ENCODE results near the gene RAB17.

The RAB17 gene

DNA sequence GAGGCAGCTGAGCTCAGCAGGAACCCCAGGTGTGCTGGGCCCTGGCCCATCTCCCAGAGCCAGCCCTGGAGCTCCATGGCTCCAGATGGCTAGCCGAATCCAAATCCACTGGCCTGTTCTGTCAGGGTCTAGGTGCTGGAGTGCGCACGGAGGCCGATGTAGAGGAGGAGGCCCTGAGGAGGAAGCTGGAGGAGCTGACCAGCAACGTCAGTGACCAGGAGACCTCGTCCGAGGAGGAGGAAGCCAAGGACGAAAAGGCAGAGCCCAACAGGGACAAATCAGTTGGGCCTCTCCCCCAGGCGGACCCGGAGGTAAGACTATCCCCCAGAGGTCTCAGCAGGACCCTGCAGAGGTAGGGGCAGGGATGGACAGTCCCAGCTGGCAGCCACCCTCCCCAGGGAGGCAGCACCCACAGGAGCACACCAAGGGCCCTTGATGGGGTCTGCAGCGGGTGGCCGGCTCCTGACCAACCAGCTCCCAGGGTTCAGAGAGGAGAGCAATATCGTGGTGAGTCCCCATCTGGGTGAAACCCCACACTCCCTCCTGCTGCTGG is 50.2 kb downstream of the RAB17 start:
- H3K4me3 ChIP-seq (ENCODE audit: low read depth, low read length), result no peak overlapping the region

GRCh38 chr2:237539681-237540080 is 50.9 kb downstream of the RAB17 start:
- no peak overlapping the region for H3K4me3 ChIP-seq (ENCODE audit: low read depth, low read length)

GRCh38 chr2:237538901-237539300 is 51.6 kb downstream of the RAB17 start:
- H3K4me3 ChIP-seq (ENCODE audit: low read depth, low read length), result no peak overlapping the region

DNA sequence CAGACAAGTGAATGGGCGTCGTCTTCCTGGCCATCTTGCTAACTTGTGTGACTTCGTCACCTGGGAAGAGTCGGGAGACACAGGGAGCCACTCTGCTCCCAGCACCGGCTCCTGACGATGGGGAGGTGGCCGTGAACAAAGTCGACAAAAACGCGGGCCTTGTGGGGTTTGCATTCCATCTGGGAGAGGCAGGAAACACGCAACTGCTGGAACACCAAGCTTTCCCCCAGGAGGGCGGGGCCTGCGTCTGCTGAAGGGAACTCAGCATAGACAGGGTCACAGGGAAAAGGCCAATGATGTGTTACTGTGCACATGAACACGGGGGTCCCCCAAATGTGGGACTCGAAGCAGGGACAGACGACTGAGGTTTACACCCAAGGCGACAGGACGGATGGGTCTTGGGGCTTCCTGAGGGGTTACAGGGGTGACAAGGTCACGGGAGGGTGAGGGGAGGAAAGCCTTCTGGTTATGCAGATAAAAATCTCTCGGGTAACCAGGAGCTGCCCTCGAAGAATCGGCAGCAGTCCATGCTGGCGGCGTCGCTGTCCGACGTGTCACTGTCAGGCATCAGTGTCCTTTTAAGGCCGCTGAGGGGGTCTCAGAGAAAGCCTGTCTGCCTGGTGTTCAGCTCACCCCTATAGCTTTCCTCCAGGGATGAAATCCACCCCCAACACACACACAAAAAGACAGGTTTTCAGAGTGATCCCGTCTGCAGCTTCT is 52.4 kb downstream of the RAB17 start:
- H3K4me3 ChIP-seq (ENCODE audit: low read depth, low read length), result no peak overlapping the region

- no peak overlapping the region for H3K4me3 ChIP-seq (ENCODE audit: low read depth, low read length)
Observed at GRCh38 chr2:237536617-237537016, 53.9 kb downstream of the RAB17 start.

GRCh38 chr2:237536083-237536415 is 54.5 kb downstream of the RAB17 start:
- no peak overlapping the region for H3K4me3 ChIP-seq (ENCODE audit: low read depth, low read length)

GRCh38 chr2:237535385-237536082 is 55.0 kb downstream of the RAB17 start:
- H3K4me3 ChIP-seq (ENCODE audit: low read depth, low read length), result no peak overlapping the region

GRCh38 chr2:237534380-237534779 is 56.2 kb downstream of the RAB17 start:
- H3K4me3 ChIP-seq (ENCODE audit: low read depth, low read length), result no peak overlapping the region

GRCh38 chr2:237533668-237534161 is 56.8 kb downstream of the RAB17 start:
- no peak overlapping the region for H3K4me3 ChIP-seq (ENCODE audit: low read depth, low read length)

DNA sequence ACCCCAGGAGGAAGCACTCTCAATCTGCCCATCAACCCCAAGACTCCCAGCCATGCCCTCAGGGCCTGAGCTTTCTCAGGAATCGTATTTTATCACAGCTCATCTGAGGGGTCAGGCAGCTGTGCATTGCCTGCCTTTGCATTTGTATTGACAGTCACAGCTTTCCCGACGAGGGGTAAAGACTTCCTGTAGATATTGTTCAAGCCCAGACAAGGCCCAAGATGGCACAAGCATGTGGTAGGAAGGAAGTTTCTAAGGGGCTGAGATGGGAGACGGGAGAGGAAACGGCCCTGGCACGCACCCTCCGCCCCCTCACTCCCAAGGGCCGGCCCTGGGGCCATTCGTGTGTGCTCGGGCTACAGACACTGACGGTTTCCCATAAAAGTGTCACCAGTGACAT is 58.4 kb downstream of the RAB17 start:
- H3K4me3 ChIP-seq (ENCODE audit: low read depth, low read length), result no peak overlapping the region

GRCh38 chr2:237530472-237531433 is 59.8 kb downstream of the RAB17 start:
- H3K4me3 ChIP-seq (ENCODE audit: low read depth, low read length), result no peak overlapping the region

- no peak overlapping the region for H3K4me3 ChIP-seq (ENCODE audit: low read depth, low read length)
Observed at GRCh38 chr2:237529452-237530402, 60.8 kb downstream of the RAB17 start.

DNA sequence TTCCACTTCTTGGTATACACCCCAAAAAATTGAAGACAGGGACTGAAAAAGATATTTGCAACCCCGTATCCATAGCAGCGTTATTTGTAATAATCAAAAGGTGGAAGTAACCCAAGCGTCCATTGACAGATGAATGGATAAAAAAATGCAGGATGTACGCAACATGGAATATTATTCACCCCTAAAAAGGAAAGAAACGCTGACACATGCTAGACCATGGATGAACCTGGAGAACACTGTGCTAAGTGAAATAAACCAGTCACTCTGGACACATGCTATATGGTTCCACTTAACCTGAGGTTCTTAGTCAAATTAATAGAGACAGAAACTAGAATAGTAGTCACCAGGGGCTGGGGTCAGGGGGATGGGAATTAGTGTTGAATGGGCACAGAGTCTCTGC is 62.8 kb downstream of the RAB17 start:
- no peak overlapping the region for H3K4me3 ChIP-seq (ENCODE audit: low read depth, low read length)

GRCh38 chr2:237527233-237527632 is 63.3 kb downstream of the RAB17 start:
- H3K4me3 ChIP-seq (ENCODE audit: low read depth, low read length), result no peak overlapping the region

DNA sequence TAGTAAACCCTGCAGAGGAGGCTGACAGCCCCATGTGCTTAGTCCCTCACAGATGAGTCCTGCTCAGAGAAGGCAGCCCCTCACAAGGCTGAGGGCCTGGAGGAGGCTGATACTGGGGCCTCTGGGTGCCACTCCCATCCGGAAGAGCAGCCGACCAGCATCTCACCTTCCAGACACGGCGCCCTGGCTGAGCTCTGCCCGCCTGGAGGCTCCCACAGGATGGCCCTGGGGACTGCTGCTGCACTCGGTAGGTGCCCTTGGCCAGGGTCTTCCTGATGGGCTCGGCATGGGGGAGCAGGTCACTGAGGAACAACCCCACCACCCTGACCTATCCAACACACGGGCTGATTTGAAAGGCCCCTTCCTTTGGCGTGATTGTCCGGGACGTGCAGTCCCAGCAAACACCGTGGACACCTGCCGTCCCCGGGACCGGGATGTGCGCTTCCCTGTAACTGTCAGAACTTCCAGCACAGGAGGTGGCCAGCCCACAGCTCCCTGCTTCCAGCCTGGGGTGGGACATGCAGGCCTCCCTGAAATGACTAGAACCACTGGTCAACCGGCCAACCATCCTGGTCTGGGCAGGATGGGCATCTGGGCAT is 64.9 kb downstream of the RAB17 start:
- H3K4me3 ChIP-seq (ENCODE audit: low read depth, low read length), result no peak overlapping the region

- no peak overlapping the region for H3K4me3 ChIP-seq (ENCODE audit: low read depth, low read length)
Observed at GRCh38 chr2:237524631-237525030, 65.9 kb downstream of the RAB17 start.

Measured in iPS-11a (cell line).